ENCODE results near the gene TSHR.

TSHR gene

GRCh38 chr14:80933282-80933681, 22.1 kb upstream of the TSHR start:
- H3K9me3 ChIP-seq = peaks cover 0 to 8% (median 0%) of the 10 kb centered on the region in 3 donors
- peaks cover 0 to 3% (median 0%) of the 10 kb centered on the region in 3 donors for H3K36me3 ChIP-seq
- H3K27me3 ChIP-seq = no peaks in the 10 kb centered on the region
- no peak overlapping the region for H3K27ac ChIP-seq
- DNase-seq = no peak
- H3K4me3 ChIP-seq = no peak overlapping the region
- no peaks in the 10 kb centered on the region for H3K4me1 ChIP-seq
- TF ChIP-seq CTCF (IDR thresholded peaks at IDR 0.05) = no peak
- intact Hi-C loops (cut with DNase I; ENCODE audit: low total_unique reads) = no loop called here

GRCh38 chr14:80933686-80934085, 21.7 kb upstream of the TSHR start:
- TF ChIP-seq CTCF (IDR thresholded peaks at IDR 0.05) = no peak
- H3K27me3 ChIP-seq = no peaks in the 10 kb centered on the region
- no peaks in the 10 kb centered on the region for H3K4me1 ChIP-seq
- H3K4me3 ChIP-seq = no peak overlapping the region
- peaks cover 0 to 3% (median 0%) of the 10 kb centered on the region in 3 donors for H3K36me3 ChIP-seq
- peaks cover 0 to 8% (median 0%) of the 10 kb centered on the region in 3 donors for H3K9me3 ChIP-seq
- intact Hi-C loops (cut with DNase I; ENCODE audit: low total_unique reads) = no loop called here
- H3K27ac ChIP-seq = no peak overlapping the region
- DNase-seq = no peak

- no peak for DNase-seq
- no peak for TF ChIP-seq CTCF (IDR thresholded peaks at IDR 0.05)
- intact Hi-C loops (cut with DNase I; ENCODE audit: low total_unique reads) = no loop called here
- Histone ChIP-seq H3K4me1 (peaks cover 0 to 12% (median 6%) of the 10 kb centered on the region in 4 donors), H3K27ac (no peak overlapping the region), H3K36me3 (no peaks in the 10 kb centered on the region), H3K9me3 (no peaks in the 10 kb centered on the region), H3K4me3 (no peak overlapping the region), H3K27me3 (peaks cover 0 to 3% of the 10 kb centered on the region in 2 donors)
These were observed 15.3 kb upstream of the TSHR start for GRCh38 chr14:80940146-80940545.

- H3K27me3 ChIP-seq = peaks cover 0 to 15% of the 10 kb centered on the region in 2 donors
- H3K4me1 ChIP-seq = peaks cover 0 to 12% (median 6%) of the 10 kb centered on the region in 4 donors
- peak within 1 kb of the TSS; percentile 73 to 89 for H3K4me3 ChIP-seq
- H3K9me3 ChIP-seq = no peaks in the 10 kb centered on the region
- H3K36me3 ChIP-seq = no peaks in the 10 kb centered on the region
- intact Hi-C loops (cut with DNase I; ENCODE audit: low total_unique reads) = no loop called here
- TF ChIP-seq CTCF (IDR thresholded peaks at IDR 0.05) = no peak
- H3K27ac ChIP-seq = peak within 1 kb of the TSS; percentile 53 to 67
- DNase-seq = peak; percentile 97
These were observed 13.9 kb upstream of the TSHR start, which contains the start of gene CEP128 for GRCh38 chr14:80941241-80942185. TSS of gene CEP128 (minus strand) at chr14:80941738.

- TF ChIP-seq CTCF (IDR thresholded peaks at IDR 0.05) = no peak
- intact Hi-C loops (cut with DNase I; ENCODE audit: low total_unique reads) = no loop called here
- H3K9me3 ChIP-seq = no peaks in the 10 kb centered on the region
- H3K4me3 ChIP-seq = peak overlapping the region; percentile 73 to 89
- H3K27ac ChIP-seq = peak overlapping the region; percentile 41 to 67
- DNase-seq = no peak
- H3K36me3 ChIP-seq = no peaks in the 10 kb centered on the region
- peaks cover 0 to 12% (median 6%) of the 10 kb centered on the region in 4 donors for H3K4me1 ChIP-seq
- peaks cover 0 to 19% of the 10 kb centered on the region in 2 donors for H3K27me3 ChIP-seq
These were observed 13.2 kb upstream of the TSHR start for GRCh38 chr14:80942191-80942600.

Data from tibial artery (tissue), 4 donors.